ENCODE results near the gene CD47. TPM values are rescaled to one million over a fixed set of nuclear protein-coding genes. Genes with fewer than 3 reads are reported as not detected.

CD47 gene
- total RNA-seq, 2 experiments from 2014 or later = 136 to 137 TPM

Other genes with a start within 250 kb of the CD47 start
- gene IFT57, start 131.4 kb upstream of the CD47 start, total RNA-seq = 10 to 100 TPM; 23.9 to 25.5 TPM
- gene HHLA2, start 205.5 kb upstream of the CD47 start, total RNA-seq = 1 to 10 TPM; 3.3 to 3.9 TPM